Upper lobe of left lung (tissue), 6 donors: ENCODE data around the gene CEP131. TPM values are rescaled to one million over a fixed set of nuclear protein-coding genes. Genes with fewer than 3 reads are reported as not detected.

ENCODE experiments used
- ATAC-seq, 2 donors: fragments of 200-7000 bp; cut with Tn5 transposase; one replicate each; pipeline ENCODE4 v1.9.1; 2022; ENCODE audit warnings: mild to moderate bottlenecking in 2 of 2, moderate library complexity in 2 of 2; ENCODE audit not compliant: low FRiP score in 2 of 2
- DNase-seq, 2 donors: peaks; one replicate each; pipeline ENCODE4 v3.0.0-alpha.2; 2019 to 2020
- H3K27ac ChIP-seq, 4 donors: fragments of 200-600 bp; sonication (generic); one replicate each; pipeline ENCODE4 v1.5.1; 2016 to 2019
- H3K27me3 ChIP-seq, 4 donors: fragments of 200-600 bp; sonication (generic); one replicate each; pipeline ENCODE4 v1.5.1; 2017 to 2019
- H3K36me3 ChIP-seq, 4 donors: fragments of 200-600 bp; sonication (generic); one replicate each; pipeline ENCODE4 v1.5.1; 2016 to 2019
- H3K4me1 ChIP-seq, 4 donors: fragments of 200-600 bp; sonication (generic); one replicate each; pipeline ENCODE4 v1.5.1; 2018 to 2019
- H3K4me3 ChIP-seq, 4 donors: fragments of 200-600 bp; sonication (generic); one replicate each; pipeline ENCODE4 v1.5.1; 2017 to 2019; ENCODE audit warnings: mild to moderate bottlenecking in 2 of 4, moderate library complexity in 1 of 4
- H3K9me3 ChIP-seq, 4 donors: fragments of 200-600 bp; sonication (generic); one replicate each; pipeline ENCODE4 v1.5.1; 2018 to 2019
- EP300 ChIP-seq, 4 donors: sonication (generic); formaldehyde crosslinking; IDR thresholded peaks; one replicate each; pipeline ENCODE4 v1.5.1; 2017; ENCODE audit warnings: antibody characterized with exemption in 4 of 4, control low read depth in 2 of 4
- POLR2A ChIP-seq, 4 donors: fragments of 450-650 bp; IDR thresholded peaks; one replicate each; pipeline ENCODE4 v1.5.1; 2016 to 2017; ENCODE audit warnings: antibody characterized with exemption in 4 of 4, mild to moderate bottlenecking in 2 of 4
- POLR2AphosphoS5 ChIP-seq, 2 donors: sonication (generic); formaldehyde crosslinking; IDR thresholded peaks; one replicate each; pipeline ENCODE4 v1.5.1; 2017; ENCODE audit warnings: antibody characterized with exemption in 2 of 2
- WGBS, 2 donors: methylation state at CpG; one replicate each; pipeline ENCODE4 v1.1.5; 2017 to 2018; 5-methylcytosine and 5-hydroxymethylcytosine counted together
- total RNA-seq, 6 donors: library from RNA; depleted of rRNA in 4 of 6; stranded (reverse); fragments of >200 nt in 4 of 6; gene quantifications; one replicate each; pipeline versions ENCODE4 v1.1.0 to v1.2.1, GENCODE V29; 2016 to 2021
- TF ChIP-seq, protein P1 (sequence below), 6 experiments: fragments of 450-650 bp in 4 of 6; fragments of 200-600 bp in 2 of 6; sonication (generic) in 2 of 6; IDR thresholded peaks; one replicate each; pipeline ENCODE4 v1.5.1; 2016 to 2019; ENCODE audit warnings: antibody characterized with exemption in 6 of 6
- donor health status: DM: no; HTN: no; CAD: no; lungs with moderate emphysema.
- donor health status: DM: no; HTN: yes; CAD: no; lungs with severe emphysema.

The CEP131 gene
- total RNA-seq, 6 donors from 2014 or later: 5.3 to 55.5 (median 12.6) TPM

DNA sequence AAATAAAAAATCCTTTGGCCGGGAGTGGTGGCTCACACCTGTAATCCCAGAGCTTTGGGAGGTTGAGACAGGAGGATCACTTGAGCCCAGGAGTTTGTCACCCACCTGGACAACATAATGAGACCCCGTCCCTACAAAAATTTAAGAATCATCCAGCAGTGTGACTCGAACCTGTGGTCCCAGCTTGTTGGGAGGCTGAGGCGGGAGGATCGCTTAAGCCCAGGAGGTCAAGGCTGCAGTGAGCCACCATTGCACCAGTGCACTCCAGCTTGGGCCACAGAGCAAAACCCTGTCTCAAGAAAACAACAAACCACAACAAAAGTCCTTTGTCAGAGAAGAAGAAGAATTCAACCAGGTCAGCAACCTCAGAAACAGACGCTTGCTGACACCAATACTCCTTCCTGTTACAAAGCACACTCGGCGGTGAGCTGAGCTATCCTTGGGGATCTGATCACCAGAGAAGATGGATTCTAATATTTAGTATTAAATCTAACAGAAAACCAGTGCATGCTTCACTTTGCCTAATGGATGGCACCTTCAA lies 70.4 kb downstream of the CEP131 start:
- ATAC-seq (no peak), DNase-seq (no peak)
- H3K4me1 ChIP-seq: peaks cover 9 to 16% (median 15%) of the 10 kb centered on the region in 4 donors
- H3K27ac ChIP-seq: peak overlapping the region; percentile 18 to 84 (median 76)
- TF ChIP-seq EP300 (IDR thresholded peaks at IDR 0.05) (no peak), POLR2A (IDR thresholded peaks at IDR 0.05) (peak in 1 of 4 donors; percentile 8), POLR2AphosphoS5 (IDR thresholded peaks at IDR 0.05) (no peak)
- TF ChIP-seq, protein P1, sequence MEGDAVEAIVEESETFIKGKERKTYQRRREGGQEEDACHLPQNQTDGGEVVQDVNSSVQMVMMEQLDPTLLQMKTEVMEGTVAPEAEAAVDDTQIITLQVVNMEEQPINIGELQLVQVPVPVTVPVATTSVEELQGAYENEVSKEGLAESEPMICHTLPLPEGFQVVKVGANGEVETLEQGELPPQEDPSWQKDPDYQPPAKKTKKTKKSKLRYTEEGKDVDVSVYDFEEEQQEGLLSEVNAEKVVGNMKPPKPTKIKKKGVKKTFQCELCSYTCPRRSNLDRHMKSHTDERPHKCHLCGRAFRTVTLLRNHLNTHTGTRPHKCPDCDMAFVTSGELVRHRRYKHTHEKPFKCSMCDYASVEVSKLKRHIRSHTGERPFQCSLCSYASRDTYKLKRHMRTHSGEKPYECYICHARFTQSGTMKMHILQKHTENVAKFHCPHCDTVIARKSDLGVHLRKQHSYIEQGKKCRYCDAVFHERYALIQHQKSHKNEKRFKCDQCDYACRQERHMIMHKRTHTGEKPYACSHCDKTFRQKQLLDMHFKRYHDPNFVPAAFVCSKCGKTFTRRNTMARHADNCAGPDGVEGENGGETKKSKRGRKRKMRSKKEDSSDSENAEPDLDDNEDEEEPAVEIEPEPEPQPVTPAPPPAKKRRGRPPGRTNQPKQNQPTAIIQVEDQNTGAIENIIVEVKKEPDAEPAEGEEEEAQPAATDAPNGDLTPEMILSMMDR (IDR thresholded peaks at IDR 0.05): no peak
- H3K27me3 ChIP-seq: no peaks in the 10 kb centered on the region
- H3K36me3 ChIP-seq: no peaks in the 10 kb centered on the region
- 76 to 84% methylated on average over 8 of the region's 8 CpGs for WGBS, 2 donors
- H3K4me3 ChIP-seq: no peak overlapping the region
- H3K9me3 ChIP-seq: no peaks in the 10 kb centered on the region

DNA sequence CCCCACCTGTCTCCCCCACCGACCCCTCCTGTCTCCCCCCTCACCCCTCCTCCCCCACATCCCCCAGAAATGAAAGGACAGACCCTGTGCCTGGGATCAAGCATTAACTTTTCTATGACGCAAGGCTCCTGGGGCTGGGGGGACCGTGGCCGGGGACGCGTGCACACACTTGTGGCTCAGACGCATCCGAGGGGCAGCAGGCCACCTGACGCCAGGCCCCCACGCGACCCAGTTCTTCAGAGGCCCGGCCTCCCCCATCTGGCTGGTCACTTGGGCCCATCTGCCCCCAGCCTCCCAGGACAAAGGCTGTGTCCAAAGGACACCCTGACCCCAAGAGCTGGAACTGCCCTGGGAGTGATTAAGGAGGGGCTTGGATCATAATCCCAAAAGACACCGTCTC lies 71.5 kb downstream of the CEP131 start:
- TF ChIP-seq, protein P1 (IDR thresholded peaks at IDR 0.05): no peak
- TF ChIP-seq EP300 (IDR thresholded peaks at IDR 0.05) (no peak), POLR2AphosphoS5 (IDR thresholded peaks at IDR 0.05) (no peak)
- 91 to 100% methylated on average over 1 to 7 of the region's 13 CpGs for WGBS, 2 donors
- H3K36me3 ChIP-seq: no peaks in the 10 kb centered on the region
- no peak for ATAC-seq
- peaks cover 9 to 16% (median 15%) of the 10 kb centered on the region in 4 donors for H3K4me1 ChIP-seq
- no peaks in the 10 kb centered on the region for H3K27me3 ChIP-seq
- peak in 1 of 2 donors; percentile 57 for DNase-seq
- H3K4me3 ChIP-seq: no peak overlapping the region
- peak overlapping the region; percentile 41 to 84 (median 76) for H3K27ac ChIP-seq
- no peaks in the 10 kb centered on the region for H3K9me3 ChIP-seq

DNA sequence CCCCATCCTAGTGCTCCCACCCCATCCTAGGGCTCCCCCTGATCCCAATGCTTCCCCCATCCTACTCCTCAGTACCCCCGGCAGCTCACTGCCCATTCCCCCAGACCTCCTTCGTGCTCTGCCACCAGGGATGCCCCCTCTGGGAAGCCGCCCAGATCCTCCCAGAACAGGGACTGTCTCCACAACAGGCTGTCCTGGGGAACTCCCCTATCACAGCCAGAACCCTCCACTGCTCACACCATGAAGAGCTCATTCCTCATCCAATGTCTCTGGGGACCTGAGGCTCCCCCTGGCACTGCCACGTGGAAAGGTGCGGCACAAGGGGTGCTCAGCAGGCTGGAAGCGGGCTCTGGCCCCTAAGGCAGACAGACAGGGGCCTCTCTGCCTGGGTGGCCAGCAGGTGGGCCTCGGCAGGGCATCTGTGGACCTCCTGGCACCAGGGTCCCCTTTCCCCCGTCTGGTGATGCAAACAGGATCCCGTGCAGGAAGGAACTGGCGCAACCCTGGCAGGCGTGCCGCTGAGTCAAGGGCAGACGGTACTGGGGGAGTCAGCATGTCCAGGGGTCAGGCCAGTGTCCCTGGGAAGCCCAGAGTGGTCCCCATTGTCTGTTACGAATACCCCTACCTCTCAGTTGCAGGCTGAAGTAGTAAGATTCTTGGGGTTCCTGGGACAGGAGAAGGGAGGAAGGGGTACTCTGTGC lies 72.2 kb downstream of the CEP131 start:
- H3K4me1 ChIP-seq: peaks cover 9 to 16% (median 15%) of the 10 kb centered on the region in 4 donors
- peak overlapping the region in 1 of 4 donors; percentile 27 for H3K4me3 ChIP-seq
- H3K27ac ChIP-seq: peak overlapping the region; percentile 41 to 84 (median 76)

DNA sequence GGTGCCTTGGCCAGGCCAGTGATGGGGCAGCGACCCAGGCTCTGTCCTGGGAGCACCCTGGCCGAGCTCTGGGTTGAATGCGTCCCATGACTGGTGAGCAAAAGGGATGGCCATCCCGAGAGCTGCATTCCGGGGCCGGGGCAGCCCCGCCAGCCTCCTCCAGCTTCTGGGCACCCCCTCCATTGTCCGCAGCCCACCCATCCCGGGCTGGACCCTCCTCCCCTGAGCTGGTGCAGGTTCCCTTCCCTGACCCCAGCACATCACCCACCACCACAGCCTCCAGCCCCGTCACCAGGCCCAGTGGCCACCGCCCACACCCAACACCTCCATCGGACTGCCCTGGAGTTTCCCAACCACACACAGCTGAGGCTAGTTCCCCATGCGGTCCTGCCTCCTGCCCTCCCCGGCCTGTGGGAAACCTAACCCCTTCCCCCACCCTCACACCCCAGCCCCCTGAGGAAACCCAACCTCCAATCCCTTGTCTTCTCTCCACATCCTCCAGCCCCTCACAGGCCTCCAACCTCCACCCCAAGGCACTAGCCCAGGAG lies 73.7 kb downstream of the CEP131 start:
- peaks cover 9 to 16% (median 15%) of the 10 kb centered on the region in 4 donors for H3K4me1 ChIP-seq
- DNase-seq: peak; percentile 60 to 73

More for the DNA sequence above, 72.2 kb downstream of the CEP131 start:
- no peaks in the 10 kb centered on the region for H3K36me3 ChIP-seq
- DNase-seq (peak; percentile 80 to 88), ATAC-seq (peak; percentile 44 to 66)
- H3K27me3 ChIP-seq: no peaks in the 10 kb centered on the region
- no peaks in the 10 kb centered on the region for H3K9me3 ChIP-seq
- TF ChIP-seq POLR2AphosphoS5 (IDR thresholded peaks at IDR 0.05): peak; percentile 78 to 91
- TF ChIP-seq EP300 (IDR thresholded peaks at IDR 0.05): peak in 2 of 4 donors; percentile 78 to 89
- TF ChIP-seq, protein P1 (IDR thresholded peaks at IDR 0.05): peak in 1 of 6 experiments; percentile 29
- peak in 1 of 4 donors; percentile 75 for TF ChIP-seq POLR2A (IDR thresholded peaks at IDR 0.05)
- 53 to 72% methylated on average over 2 to 14 of the region's 14 CpGs for WGBS, 2 donors

More for the DNA sequence above, 73.7 kb downstream of the CEP131 start:
- no peak overlapping the region for H3K4me3 ChIP-seq
- ATAC-seq: peak; percentile 11 to 58
- no peaks in the 10 kb centered on the region for H3K27me3 ChIP-seq
- 71 to 73% methylated on average over 11 to 13 of the region's 14 CpGs for WGBS, 2 donors
- TF ChIP-seq POLR2A (IDR thresholded peaks at IDR 0.05): no peak
- no peak for TF ChIP-seq EP300 (IDR thresholded peaks at IDR 0.05)
- TF ChIP-seq POLR2AphosphoS5 (IDR thresholded peaks at IDR 0.05): no peak
- TF ChIP-seq, protein P1 (IDR thresholded peaks at IDR 0.05): no peak
- H3K27ac ChIP-seq: peak overlapping the region in 3 of 4 donors; percentile 69 to 84 (median 84)
- no peaks in the 10 kb centered on the region for H3K36me3 ChIP-seq
- no peaks in the 10 kb centered on the region for H3K9me3 ChIP-seq
